Liver (tissue), 3 donors: ENCODE data around the gene DAPK2.

ENCODE experiments used
- ATF3 ChIP-seq: IDR thresholded peaks from 2 replicates; pipeline ENCODE4 v1.6.1; 2016; ENCODE audit warnings: antibody characterized with exemption
- EGR1 ChIP-seq, 2 donors: IDR thresholded peaks; 2 replicates each; pipeline ENCODE4 v1.6.1; 2016 to 2018; ENCODE audit warnings: antibody characterized with exemption in 2 of 2, low read depth in 2 of 2
- FOXA1 ChIP-seq: IDR thresholded peaks from 2 replicates; pipeline ENCODE4 v1.6.1; 2016; ENCODE audit warnings: antibody characterized with exemption
- JUND ChIP-seq, 2 donors: IDR thresholded peaks; 2 replicates each; pipeline ENCODE4 v1.6.1; 2016; ENCODE audit warnings: antibody characterized with exemption in 2 of 2
- RAD21 ChIP-seq, 2 donors: IDR thresholded peaks; 2 replicates each; pipeline ENCODE4 v1.6.1; 2016; ENCODE audit warnings: antibody characterized with exemption in 2 of 2, mild to moderate bottlenecking in 2 of 2
- RXRA ChIP-seq, 2 donors: IDR thresholded peaks; 2 replicates each; pipeline ENCODE4 v1.6.1; 2017 to 2018; ENCODE audit warnings: antibody characterized with exemption in 2 of 2, mild to moderate bottlenecking in 1 of 2
- TAF1 ChIP-seq: conservative IDR thresholded peaks from 2 replicates; pipeline ENCODE4 v1.6.1; 2016; ENCODE audit warnings: antibody characterized with exemption, mild to moderate bottlenecking
- YY1 ChIP-seq: IDR thresholded peaks from 2 replicates; pipeline ENCODE4 v1.6.1; 2016; ENCODE audit warnings: antibody characterized with exemption, mild to moderate bottlenecking
- TF ChIP-seq, protein P1 (sequence below): fragments of 150-350 bp; IDR thresholded peaks from 2 replicates; pipeline ENCODE4 v1.5.1; 2017; ENCODE audit warnings: improper control_type of control experiment, low read depth, low read length; ENCODE audit not compliant: missing input control
- TF ChIP-seq, protein P2 (sequence below): IDR thresholded peaks from 2 replicates; pipeline ENCODE4 v1.6.1; 2016; ENCODE audit warnings: antibody characterized with exemption
- donor health status: healthy.
- donor health status: healthy.

DNA sequence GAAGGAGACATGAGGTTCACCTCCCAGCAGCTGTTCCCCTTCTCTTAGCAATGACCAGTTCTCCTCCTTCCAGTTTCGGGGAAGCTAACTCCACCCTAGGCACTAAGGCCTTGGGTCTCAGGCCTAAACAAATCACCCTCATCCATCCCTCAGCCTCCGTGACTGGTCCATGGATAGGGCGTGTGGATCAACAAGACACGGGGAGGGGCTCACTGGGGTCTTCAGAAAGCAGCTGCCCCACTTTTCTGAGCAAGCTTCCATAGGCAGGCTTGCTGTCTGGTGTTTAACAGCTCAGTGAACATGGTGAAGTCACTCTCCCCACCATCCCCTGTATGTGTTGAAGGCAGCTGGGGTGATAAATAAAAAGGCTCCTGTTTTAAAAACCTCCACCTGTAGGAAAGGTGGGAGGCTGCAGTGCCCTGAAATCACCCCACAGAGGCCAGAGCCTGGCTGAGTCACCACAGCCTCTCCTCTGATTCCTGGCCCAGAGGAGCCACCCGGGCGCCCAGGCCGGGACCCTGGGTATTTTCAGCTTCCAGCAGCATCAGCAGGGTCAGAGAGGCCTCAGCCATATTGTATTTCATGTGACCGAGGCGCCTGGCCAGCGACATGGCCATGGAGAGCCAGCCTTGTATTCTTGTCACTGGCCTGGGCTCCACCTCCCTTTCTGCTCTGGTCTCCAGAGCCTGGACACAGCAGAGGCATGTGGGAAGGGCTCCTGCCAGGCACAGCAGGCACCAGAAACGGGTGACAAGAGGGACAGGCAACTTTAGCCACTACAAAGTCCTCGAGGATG is 152.2 kb downstream of the DAPK2 start:
- TF ChIP-seq JUND (IDR thresholded peaks at IDR 0.05) = no peak
- TF ChIP-seq, protein P1, sequence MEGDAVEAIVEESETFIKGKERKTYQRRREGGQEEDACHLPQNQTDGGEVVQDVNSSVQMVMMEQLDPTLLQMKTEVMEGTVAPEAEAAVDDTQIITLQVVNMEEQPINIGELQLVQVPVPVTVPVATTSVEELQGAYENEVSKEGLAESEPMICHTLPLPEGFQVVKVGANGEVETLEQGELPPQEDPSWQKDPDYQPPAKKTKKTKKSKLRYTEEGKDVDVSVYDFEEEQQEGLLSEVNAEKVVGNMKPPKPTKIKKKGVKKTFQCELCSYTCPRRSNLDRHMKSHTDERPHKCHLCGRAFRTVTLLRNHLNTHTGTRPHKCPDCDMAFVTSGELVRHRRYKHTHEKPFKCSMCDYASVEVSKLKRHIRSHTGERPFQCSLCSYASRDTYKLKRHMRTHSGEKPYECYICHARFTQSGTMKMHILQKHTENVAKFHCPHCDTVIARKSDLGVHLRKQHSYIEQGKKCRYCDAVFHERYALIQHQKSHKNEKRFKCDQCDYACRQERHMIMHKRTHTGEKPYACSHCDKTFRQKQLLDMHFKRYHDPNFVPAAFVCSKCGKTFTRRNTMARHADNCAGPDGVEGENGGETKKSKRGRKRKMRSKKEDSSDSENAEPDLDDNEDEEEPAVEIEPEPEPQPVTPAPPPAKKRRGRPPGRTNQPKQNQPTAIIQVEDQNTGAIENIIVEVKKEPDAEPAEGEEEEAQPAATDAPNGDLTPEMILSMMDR = no peak
- TF ChIP-seq, protein P2, sequence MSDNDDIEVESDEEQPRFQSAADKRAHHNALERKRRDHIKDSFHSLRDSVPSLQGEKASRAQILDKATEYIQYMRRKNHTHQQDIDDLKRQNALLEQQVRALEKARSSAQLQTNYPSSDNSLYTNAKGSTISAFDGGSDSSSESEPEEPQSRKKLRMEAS = no peak
- TF ChIP-seq TAF1 = no peak
- no peak for TF ChIP-seq RAD21 (IDR thresholded peaks at IDR 0.05)
- TF ChIP-seq ATF3 = no peak
- TF ChIP-seq EGR1 (IDR thresholded peaks at IDR 0.05; ENCODE audit: low read depth in 2 of 2) = no peak
- no peak for TF ChIP-seq FOXA1
- no peak for TF ChIP-seq YY1
- no peak for TF ChIP-seq RXRA (IDR thresholded peaks at IDR 0.05)
